ENCODE results near the gene MRPL53. TPM values are rescaled to one million over a fixed set of nuclear protein-coding genes. Genes with fewer than 3 reads are reported as not detected.
A peak's percentile ranks its signal among the peaks of the same experiment; 100 is the strongest.

Gene MRPL53
- polyA plus RNA-seq, 1 experiment: 41.2 TPM

DNA sequence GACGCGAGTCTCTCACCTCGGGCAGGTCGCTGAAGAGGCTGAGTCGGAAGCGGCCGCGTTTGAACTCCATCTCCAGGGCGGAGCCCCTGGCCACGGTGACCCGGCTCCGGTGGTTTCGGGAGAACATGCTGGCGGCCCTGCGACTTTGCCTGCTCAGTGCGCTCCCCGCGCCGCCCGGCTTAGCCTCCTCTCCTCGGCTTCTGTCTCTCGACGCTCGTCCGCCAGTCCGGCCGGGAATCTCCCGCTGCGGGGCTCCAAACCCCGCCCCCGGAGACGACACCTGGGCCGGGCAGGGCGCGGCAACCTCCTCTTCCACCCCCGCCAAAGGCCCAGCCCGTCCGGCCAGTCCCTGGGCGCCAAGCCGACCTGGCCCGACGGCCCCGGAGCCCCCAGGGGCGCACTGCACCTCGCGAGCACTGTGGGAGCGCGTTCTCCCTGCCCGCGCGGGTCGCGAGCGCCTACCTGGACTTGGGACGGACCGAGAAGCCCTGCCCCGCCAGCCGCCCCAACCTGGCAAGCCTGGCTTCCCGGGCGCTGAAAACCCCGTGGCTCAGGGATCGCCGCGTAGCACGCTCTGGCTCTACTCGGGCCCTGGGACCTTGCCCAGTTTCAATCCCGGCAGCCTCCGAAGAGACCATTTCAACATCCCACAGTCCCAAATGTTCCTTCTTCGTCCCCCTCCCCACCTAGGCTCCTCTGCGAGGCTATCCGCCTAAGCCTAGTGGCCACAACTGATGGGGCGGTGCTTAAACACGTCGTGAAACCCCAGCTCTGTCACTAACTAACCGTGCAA is 30.6 kb downstream of the MRPL53 start, which contains the start of gene RTKN:
TSS of gene RTKN (minus strand) at position 248 of the 793 bp plus-strand sequence. CDS start at position 127, 121 bp downstream.
- ChIA-PET POLR2A (no interaction called here), CTCF (interaction anchor here (0.7 to 2.2 kb wide), 3 partner anchors 12 to 1003 kb away, joined by 3 to 10 read pairs (median 3); no protein-coding TSS in a partner anchor)
- H3K36me3 ChIP-seq (ENCODE audit: control insufficient read depth, insufficient read depth, low read length): no peaks in the 10 kb centered on the region
- DNase-seq (ENCODE audit: low read depth): no peak
- H3K27me3 ChIP-seq (ENCODE audit: control insufficient read depth, insufficient read depth, low read length): peaks cover 10% of the 10 kb centered on the region
- TF ChIP-seq CTCF (IDR thresholded peaks at IDR 0.05; ENCODE audit: insufficient read depth, low read depth, low read length): no peak
- peak within 1 kb of the TSS; percentile 69 for H3K4me3 ChIP-seq (ENCODE audit: low read depth, low read length)

DNA sequence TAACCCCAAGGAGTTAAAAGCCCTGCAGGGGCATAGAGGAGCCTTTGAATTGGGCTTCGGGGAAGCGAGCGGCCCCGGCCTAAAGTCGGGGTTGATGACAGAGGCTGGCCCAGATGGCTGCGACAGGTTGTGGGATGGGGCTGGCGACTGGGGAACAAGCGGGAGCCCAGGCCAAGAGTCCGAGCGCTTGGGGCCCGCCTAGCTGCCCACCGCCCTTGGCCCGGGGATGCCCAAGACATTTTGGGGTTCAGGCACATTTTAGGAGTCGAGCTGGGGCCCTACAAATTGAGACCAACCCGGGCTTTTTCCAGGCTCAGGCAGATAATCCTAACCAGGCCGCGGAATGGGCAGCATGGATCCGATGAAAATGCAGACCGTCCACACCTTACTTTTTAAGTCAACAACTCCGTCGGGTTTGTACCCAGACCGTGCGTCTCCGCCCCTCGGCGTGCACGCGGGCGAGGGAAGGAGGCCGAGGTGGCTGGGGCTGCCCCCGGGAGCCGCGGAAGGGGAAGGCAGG is 31.2 kb downstream of the MRPL53 start:
- Histone ChIP-seq H3K36me3 (ENCODE audit: control insufficient read depth, insufficient read depth, low read length) (no peaks in the 10 kb centered on the region; the same call in 1 of the 2 replicates), H3K27me3 (ENCODE audit: control insufficient read depth, insufficient read depth, low read length) (peaks cover 10% of the 10 kb centered on the region), H3K4me3 (ENCODE audit: low read depth, low read length) (no peak overlapping the region)
- TF ChIP-seq CTCF (IDR thresholded peaks at IDR 0.05; ENCODE audit: insufficient read depth, low read depth, low read length): no peak
- ChIA-PET POLR2A (no interaction called here), CTCF (interaction anchor here (0.8 to 2.2 kb wide), 2 partner anchors 14 to 148 kb away, joined by 3 to 10 read pairs; no protein-coding TSS in a partner anchor)
- DNase-seq (ENCODE audit: low read depth): no peak

DNA sequence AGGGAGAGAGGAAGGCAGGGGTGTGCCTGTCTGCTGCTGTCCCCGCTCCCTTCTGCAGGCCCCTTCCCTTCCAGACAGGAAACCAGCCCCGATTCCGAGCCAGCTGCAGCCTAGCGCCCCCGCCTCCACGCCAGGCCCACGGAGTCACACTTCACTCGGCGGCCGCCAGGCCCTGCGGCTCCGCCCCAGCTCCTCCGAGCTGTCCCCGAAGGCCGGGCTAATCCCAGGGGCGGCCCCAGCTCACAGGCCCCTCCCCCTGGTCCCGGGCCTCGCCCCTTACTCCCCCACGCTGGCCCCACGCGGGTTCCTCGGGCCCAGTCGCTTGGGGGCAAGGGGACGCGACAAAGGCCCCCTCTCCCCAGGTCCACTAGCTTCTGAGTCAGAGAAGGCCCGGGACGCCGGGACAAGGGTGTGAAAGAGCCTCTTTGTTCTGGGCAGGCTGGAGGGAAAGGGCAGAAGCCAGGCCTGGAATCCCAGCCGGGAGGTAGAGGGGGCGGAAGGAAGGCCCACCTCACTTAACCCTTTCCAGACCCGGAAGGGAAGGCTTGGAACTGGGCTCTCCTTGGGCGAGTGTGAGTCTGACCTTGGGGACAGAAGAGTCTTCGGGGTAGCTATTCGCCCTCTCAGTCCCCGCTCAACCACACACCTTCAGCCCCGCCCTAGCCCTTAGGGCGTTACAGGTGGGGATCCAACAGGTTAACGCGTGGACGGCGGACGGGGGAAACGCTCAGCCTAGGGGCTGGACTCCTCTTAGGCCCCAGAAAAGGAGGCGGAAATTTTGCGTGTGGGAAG is 31.9 kb downstream of the MRPL53 start:
- Histone ChIP-seq H3K4me3 (ENCODE audit: low read depth, low read length) (peak overlapping the region; percentile 69), H3K27me3 (ENCODE audit: control insufficient read depth, insufficient read depth, low read length) (peaks cover 10% of the 10 kb centered on the region), H3K36me3 (ENCODE audit: control insufficient read depth, insufficient read depth, low read length) (no peaks in the 10 kb centered on the region; the same call in 1 of the 2 replicates)
- ChIA-PET CTCF (interaction anchor here (0.5 to 2.2 kb wide), 4 partner anchors 13 to 149 kb away, joined by 3 to 10 read pairs (median 3); no protein-coding TSS in a partner anchor), POLR2A (no interaction called here)
- peak; percentile 31; the same call in 1 of the 2 replicates for TF ChIP-seq CTCF (IDR thresholded peaks at IDR 0.05; ENCODE audit: insufficient read depth, low read depth, low read length)
- DNase-seq (ENCODE audit: low read depth): no peak

DNA sequence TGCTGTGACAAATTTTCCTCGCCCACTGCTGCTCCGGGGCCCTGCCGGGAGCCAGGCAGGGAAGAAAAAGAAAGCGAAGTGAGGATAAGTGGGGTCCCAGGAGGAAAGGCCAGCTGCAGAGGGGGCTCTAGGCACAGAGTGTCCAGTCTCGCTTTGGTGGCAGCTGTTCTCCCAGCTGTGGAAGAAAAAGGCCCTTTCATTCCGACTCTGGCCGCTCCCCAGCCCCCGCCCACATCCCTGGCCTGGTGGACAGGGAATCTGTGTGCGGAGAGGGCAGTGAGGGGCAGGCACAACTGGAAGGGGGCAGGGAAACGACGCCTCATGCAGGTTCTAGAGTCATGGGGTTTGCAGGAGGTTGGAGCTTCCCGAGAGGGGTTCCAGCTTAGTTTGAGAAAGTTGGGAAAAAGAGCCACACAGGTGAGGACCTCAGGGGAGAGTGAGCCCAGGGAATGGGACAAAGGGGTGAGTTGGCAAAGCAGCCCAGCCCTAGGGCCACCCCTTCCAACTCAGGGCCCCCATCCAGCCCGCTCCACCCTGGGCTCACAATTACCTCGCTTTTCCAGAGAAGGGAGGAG is 32.6 kb downstream of the MRPL53 start:
- DNase-seq (ENCODE audit: low read depth): no peak
- Histone ChIP-seq H3K27me3 (ENCODE audit: control insufficient read depth, insufficient read depth, low read length) (peaks cover 9% of the 10 kb centered on the region), H3K4me3 (ENCODE audit: low read depth, low read length) (peak overlapping the region; percentile 69), H3K36me3 (ENCODE audit: control insufficient read depth, insufficient read depth, low read length) (no peaks in the 10 kb centered on the region; the same call in 1 of the 2 replicates)
- POLR2A ChIA-PET: no interaction called here
- no peak for TF ChIP-seq CTCF (IDR thresholded peaks at IDR 0.05; ENCODE audit: insufficient read depth, low read depth, low read length)
- CTCF ChIA-PET: interaction anchor here (0.5 to 2.2 kb wide), 5 partner anchors 11 to 503 kb away, joined by 3 to 10 read pairs (median 4); no protein-coding TSS in a partner anchor
